Measurements from ENCODE around the gene NME3.

- TF ChIP-seq, protein P1, sequence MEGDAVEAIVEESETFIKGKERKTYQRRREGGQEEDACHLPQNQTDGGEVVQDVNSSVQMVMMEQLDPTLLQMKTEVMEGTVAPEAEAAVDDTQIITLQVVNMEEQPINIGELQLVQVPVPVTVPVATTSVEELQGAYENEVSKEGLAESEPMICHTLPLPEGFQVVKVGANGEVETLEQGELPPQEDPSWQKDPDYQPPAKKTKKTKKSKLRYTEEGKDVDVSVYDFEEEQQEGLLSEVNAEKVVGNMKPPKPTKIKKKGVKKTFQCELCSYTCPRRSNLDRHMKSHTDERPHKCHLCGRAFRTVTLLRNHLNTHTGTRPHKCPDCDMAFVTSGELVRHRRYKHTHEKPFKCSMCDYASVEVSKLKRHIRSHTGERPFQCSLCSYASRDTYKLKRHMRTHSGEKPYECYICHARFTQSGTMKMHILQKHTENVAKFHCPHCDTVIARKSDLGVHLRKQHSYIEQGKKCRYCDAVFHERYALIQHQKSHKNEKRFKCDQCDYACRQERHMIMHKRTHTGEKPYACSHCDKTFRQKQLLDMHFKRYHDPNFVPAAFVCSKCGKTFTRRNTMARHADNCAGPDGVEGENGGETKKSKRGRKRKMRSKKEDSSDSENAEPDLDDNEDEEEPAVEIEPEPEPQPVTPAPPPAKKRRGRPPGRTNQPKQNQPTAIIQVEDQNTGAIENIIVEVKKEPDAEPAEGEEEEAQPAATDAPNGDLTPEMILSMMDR (conservative IDR thresholded peaks at IDR 0.05 in 1 of 2, IDR thresholded peaks at IDR 0.05 in 1 of 2; ENCODE audit: extremely low read depth in 1 of 2, insufficient read depth in 1 of 2, low read depth in 1 of 2, low read length in 2 of 2) = no peak
- TF ChIP-seq EZH2 (IDR thresholded peaks at IDR 0.05; ENCODE audit: borderline replicate concordance, low read length) = no peak
Observed at GRCh38 chr16:1775006-1775845, 3.9 kb upstream of the NME3 start.
